ENCODE measurements around the gene GPR15. TPM values are rescaled to one million over a fixed set of nuclear protein-coding genes. Genes with fewer than 3 reads are reported as not detected.

GPR15 gene
- total and polyA plus RNA-seq, 2 experiments from 2014 or later = not detected

GRCh38 chr3:98551754-98552153, 20.0 kb downstream of the GPR15 start:
- Histone ChIP-seq H3K9me2 (ENCODE audit: insufficient read depth) (no peaks in the 10 kb centered on the region), H3K27ac (no peak overlapping the region), H3K9ac (no peak overlapping the region), H3K9me3 (ENCODE audit: low read depth) (no peaks in the 10 kb centered on the region), H2AFZ (no peak overlapping the region), H3K4me2 (ENCODE audit: unreplicated experiment) (no peak overlapping the region), H3K4me1 (ENCODE audit: insufficient read depth) (no peaks in the 10 kb centered on the region), H4K20me1 (ENCODE audit: insufficient read depth) (no peaks in the 10 kb centered on the region), H3K79me2 (ENCODE audit: insufficient read depth) (no peaks in the 10 kb centered on the region), H3K36me3 (ENCODE audit: low read depth) (no peaks in the 10 kb centered on the region), H3F3A (ENCODE audit: insufficient read depth) (no peaks in the 10 kb centered on the region), H3K4me3 (no peak overlapping the region), H3K27me3 (replicated peaks; ENCODE audit: insufficient read depth) (peaks cover 40% of the 10 kb centered on the region)
- TF ChIP-seq EZH2 (IDR thresholded peaks at IDR 0.05; ENCODE audit: insufficient read depth, poor library complexity, severe bottlenecking) (no peak), EZH2phosphoT487 (IDR thresholded peaks at IDR 0.05; ENCODE audit: insufficient read depth, low read depth) (no peak)
- in situ Hi-C loops (cut with MboI) = no loop called here
- DNase-seq = no peak
- WGBS, 2 experiments (ENCODE audit: low coverage in 1 of 2, low lambda C conversion rate in 2 of 2, missing lambda C conversion rate in 2 of 2) = 56 to 59% methylated on average over 3 of the region's 3 CpGs

GRCh38 chr3:98552232-98553020, 20.6 kb downstream of the GPR15 start:
- Histone ChIP-seq H3K27me3 (replicated peaks; ENCODE audit: insufficient read depth) (peaks cover 45% of the 10 kb centered on the region), H3K79me2 (ENCODE audit: insufficient read depth) (no peaks in the 10 kb centered on the region), H3K4me1 (ENCODE audit: insufficient read depth) (no peaks in the 10 kb centered on the region), H2AFZ (no peak overlapping the region), H3K27ac (no peak overlapping the region), H3K9ac (no peak overlapping the region), H3K4me2 (ENCODE audit: unreplicated experiment) (no peak overlapping the region), H3K4me3 (no peak overlapping the region), H3K36me3 (ENCODE audit: low read depth) (no peaks in the 10 kb centered on the region), H4K20me1 (ENCODE audit: insufficient read depth) (no peaks in the 10 kb centered on the region), H3K9me2 (ENCODE audit: insufficient read depth) (no peaks in the 10 kb centered on the region), H3K9me3 (ENCODE audit: low read depth) (no peaks in the 10 kb centered on the region), H3F3A (ENCODE audit: insufficient read depth) (no peaks in the 10 kb centered on the region)
- in situ Hi-C loops (cut with MboI) = no loop called here
- WGBS, 2 experiments (ENCODE audit: low coverage in 1 of 2, low lambda C conversion rate in 2 of 2, missing lambda C conversion rate in 2 of 2) = 30 to 34% methylated on average over 4 of the region's 4 CpGs
- TF ChIP-seq EZH2 (IDR thresholded peaks at IDR 0.05; ENCODE audit: insufficient read depth, poor library complexity, severe bottlenecking) (no peak), EZH2phosphoT487 (IDR thresholded peaks at IDR 0.05; ENCODE audit: insufficient read depth, low read depth) (no peak)
- DNase-seq = no peak

- Histone ChIP-seq H3K27me3 (replicated peaks; ENCODE audit: insufficient read depth) (peaks cover 43% of the 10 kb centered on the region), H3K4me1 (ENCODE audit: insufficient read depth) (no peaks in the 10 kb centered on the region), H3K79me2 (ENCODE audit: insufficient read depth) (no peaks in the 10 kb centered on the region), H3K9me3 (ENCODE audit: low read depth) (no peaks in the 10 kb centered on the region), H3K9ac (no peak overlapping the region), H3K9me2 (ENCODE audit: insufficient read depth) (no peaks in the 10 kb centered on the region), H3K4me3 (no peak overlapping the region), H3F3A (ENCODE audit: insufficient read depth) (no peaks in the 10 kb centered on the region), H3K27ac (no peak overlapping the region), H4K20me1 (ENCODE audit: insufficient read depth) (no peaks in the 10 kb centered on the region), H2AFZ (no peak overlapping the region), H3K4me2 (ENCODE audit: unreplicated experiment) (no peak overlapping the region), H3K36me3 (ENCODE audit: low read depth) (no peaks in the 10 kb centered on the region)
- no peak for DNase-seq
- TF ChIP-seq EZH2phosphoT487 (IDR thresholded peaks at IDR 0.05; ENCODE audit: insufficient read depth, low read depth) (no peak), EZH2 (IDR thresholded peaks at IDR 0.05; ENCODE audit: insufficient read depth, poor library complexity, severe bottlenecking) (no peak)
- 34 to 35% methylated on average over 6 of the region's 6 CpGs for WGBS, 2 experiments (ENCODE audit: low coverage in 1 of 2, low lambda C conversion rate in 2 of 2, missing lambda C conversion rate in 2 of 2)
- in situ Hi-C loops (cut with MboI) = no loop called here
These were observed 21.3 kb downstream of the GPR15 start for GRCh38 chr3:98553021-98553563.

- TF ChIP-seq EZH2 (IDR thresholded peaks at IDR 0.05; ENCODE audit: insufficient read depth, poor library complexity, severe bottlenecking) = no peak
- TF ChIP-seq EZH2phosphoT487 (IDR thresholded peaks at IDR 0.05; ENCODE audit: insufficient read depth, low read depth) = no peak
- Histone ChIP-seq H2AFZ (no peak overlapping the region), H3K79me2 (ENCODE audit: insufficient read depth) (no peaks in the 10 kb centered on the region), H3K9me2 (ENCODE audit: insufficient read depth) (no peaks in the 10 kb centered on the region), H3F3A (ENCODE audit: insufficient read depth) (no peaks in the 10 kb centered on the region), H3K27me3 (replicated peaks; ENCODE audit: insufficient read depth) (peaks cover 41% of the 10 kb centered on the region), H3K4me3 (no peak overlapping the region), H3K9me3 (ENCODE audit: low read depth) (no peaks in the 10 kb centered on the region), H4K20me1 (ENCODE audit: insufficient read depth) (no peaks in the 10 kb centered on the region), H3K36me3 (ENCODE audit: low read depth) (no peaks in the 10 kb centered on the region), H3K27ac (no peak overlapping the region), H3K4me2 (ENCODE audit: unreplicated experiment) (no peak overlapping the region), H3K4me1 (ENCODE audit: insufficient read depth) (no peaks in the 10 kb centered on the region), H3K9ac (no peak overlapping the region)
- 50 to 64% methylated on average over 2 of the region's 2 CpGs for WGBS, 2 experiments (ENCODE audit: low coverage in 1 of 2, low lambda C conversion rate in 2 of 2, missing lambda C conversion rate in 2 of 2)
- no peak for DNase-seq
- in situ Hi-C loops (cut with MboI) = no loop called here
These were observed 22.0 kb downstream of the GPR15 start for GRCh38 chr3:98553753-98554152.
